NCI-H748 treated with DMSO at 0.1 percent for 48 hours (cell line): ENCODE results near the gene WHRN.

ENCODE experiments used
- DNase-seq: peaks from one replicate; lab custom pipeline; 2025; lab: John Stamatoyannopoulos, UW

WHRN gene

GRCh38 chr9:114470581-114470980, 34.7 kb downstream of the WHRN start:
- no peak for DNase-seq

- no peak for DNase-seq
These were observed 35.2 kb downstream of the WHRN start for GRCh38 chr9:114470121-114470520.

GRCh38 chr9:114469091-114469853, 36.0 kb downstream of the WHRN start:
- DNase-seq = no peak

GRCh38 chr9:114467910-114468309, 37.4 kb downstream of the WHRN start:
- no peak for DNase-seq

GRCh38 chr9:114467226-114467750, 38.0 kb downstream of the WHRN start:
- no peak for DNase-seq

- DNase-seq = no peak
These were observed 39.1 kb downstream of the WHRN start for GRCh38 chr9:114465906-114466900.

- DNase-seq = no peak
These were observed 39.9 kb downstream of the WHRN start for GRCh38 chr9:114465417-114465816.

GRCh38 chr9:114464281-114465051, 40.8 kb downstream of the WHRN start:
- DNase-seq = no peak

GRCh38 chr9:114462791-114463190, 42.5 kb downstream of the WHRN start:
- no peak for DNase-seq

GRCh38 chr9:114461468-114461867, 43.8 kb downstream of the WHRN start:
- no peak for DNase-seq

GRCh38 chr9:114460513-114461199, 44.6 kb downstream of the WHRN start:
- DNase-seq = no peak

- no peak for DNase-seq
These were observed 45.8 kb downstream of the WHRN start for GRCh38 chr9:114459464-114459863.

GRCh38 chr9:114456929-114457328, 48.3 kb downstream of the WHRN start:
- DNase-seq = no peak

GRCh38 chr9:114454652-114455051, 50.6 kb downstream of the WHRN start:
- DNase-seq = no peak

- DNase-seq = peak; percentile 68
These were observed 52.8 kb downstream of the WHRN start for GRCh38 chr9:114452219-114453165.

- no peak for DNase-seq
These were observed 53.6 kb downstream of the WHRN start for GRCh38 chr9:114451707-114452031.

- no peak for DNase-seq
These were observed 54.2 kb downstream of the WHRN start for GRCh38 chr9:114450833-114451706.

GRCh38 chr9:114450181-114450580, 55.1 kb downstream of the WHRN start:
- DNase-seq = no peak

GRCh38 chr9:114449236-114449635, 56.0 kb downstream of the WHRN start:
- no peak for DNase-seq
